Cardiac muscle cell (in vitro differentiated cells and primary cell): ENCODE measurements around the gene TMEM169. TPM values are rescaled to one million over a fixed set of nuclear protein-coding genes. Genes with fewer than 3 reads are reported as not detected.

Experiments
- DNase-seq, 2 donors: peaks; one replicate each; pipeline versions ENCODE4 v3.0.0 to v3.0.0-alpha.2; 2010 to 2017; ENCODE audit warnings: low read depth in 1 of 2, low spot score in 1 of 2
- H3K27ac ChIP-seq: fragments of 200-600 bp; sonication (generic); 2 replicates; pipeline ENCODE4 v1.5.1; 2016
- H3K27me3 ChIP-seq: fragments of 200-600 bp; sonication (generic); 2 replicates; pipeline ENCODE4 v1.6.0; 2016; ENCODE audit warnings: control low read depth
- H3K36me3 ChIP-seq: fragments of 200-600 bp; sonication (generic); 2 replicates; pipeline ENCODE4 v1.5.1; 2016; ENCODE audit warnings: control low read depth
- H3K4me1 ChIP-seq: fragments of 200-600 bp; sonication (generic); 2 replicates; pipeline ENCODE4 v1.8.1; 2017; ENCODE audit warnings: low read depth, mild to moderate bottlenecking, mixed run types
- H3K4me3 ChIP-seq: fragments of 200-600 bp; sonication (generic); 2 replicates; pipeline ENCODE4 v1.5.1; 2016; ENCODE audit warnings: mild to moderate bottlenecking
- H3K9me3 ChIP-seq: fragments of 200-600 bp; sonication (generic); 2 replicates; pipeline ENCODE4 v1.5.1; 2017; ENCODE audit warnings: low read depth, mild to moderate bottlenecking, control low read depth
- CTCF ChIP-seq: IDR thresholded peaks from 2 replicates; pipeline ENCODE4 v1.5.1; 2012; ENCODE audit warnings: low read depth, mild to moderate bottlenecking, low read length
- polyA plus RNA-seq: library from polyadenylated mRNA; unstranded; fragments of >200 nt; fragmentation: Nextera tagmentation; extraction: Ambion mirVana; gene quantifications from 2 replicates; pipeline ENCODE4 v1.2.1, GENCODE V29; 2016
- total RNA-seq: library from RNA; depleted of rRNA; stranded (reverse); fragments of >200 nt; gene quantifications from 2 replicates; pipeline ENCODE4 v1.2.3, GENCODE V29; 2016

Gene TMEM169
- total and polyA plus RNA-seq, 2 experiments from 2014 or later: 1.2 to 1.9 TPM

- Histone ChIP-seq H3K27me3 (no peaks in the 10 kb centered on the region), H3K4me3 (no peak overlapping the region), H3K9me3 (no peaks in the 10 kb centered on the region), H3K36me3 (no peaks in the 10 kb centered on the region), H3K4me1 (peaks cover 8% of the 10 kb centered on the region), H3K27ac (no peak overlapping the region)
- DNase-seq: peak; percentile 13 to 25
- no peak for TF ChIP-seq CTCF
Measured at GRCh38 chr2:216082805-216083204, 1.1 kb downstream of the TMEM169 start.

- H3K27ac ChIP-seq: peak overlapping the region; percentile 2
- H3K4me3 ChIP-seq: no peak overlapping the region
- no peaks in the 10 kb centered on the region for H3K36me3 ChIP-seq
- no peak for TF ChIP-seq CTCF
- peaks cover 8% of the 10 kb centered on the region for H3K4me1 ChIP-seq
- H3K9me3 ChIP-seq: no peaks in the 10 kb centered on the region
- H3K27me3 ChIP-seq: no peaks in the 10 kb centered on the region
- peak in 1 of 2 donors; percentile 78 for DNase-seq
Measured at GRCh38 chr2:216083464-216084281, 2.0 kb downstream of the TMEM169 start.

- Histone ChIP-seq H3K9me3 (no peaks in the 10 kb centered on the region), H3K36me3 (no peaks in the 10 kb centered on the region), H3K27me3 (no peaks in the 10 kb centered on the region), H3K4me1 (peaks cover 8% of the 10 kb centered on the region), H3K27ac (no peak overlapping the region), H3K4me3 (no peak overlapping the region)
- no peak for TF ChIP-seq CTCF
- DNase-seq: no peak
Measured at GRCh38 chr2:216084547-216084946, 2.8 kb downstream of the TMEM169 start.

- H3K36me3 ChIP-seq: no peaks in the 10 kb centered on the region
- no peaks in the 10 kb centered on the region for H3K27me3 ChIP-seq
- no peak for DNase-seq
- H3K27ac ChIP-seq: no peak overlapping the region
- H3K4me1 ChIP-seq: peaks cover 6% of the 10 kb centered on the region
- H3K4me3 ChIP-seq: no peak overlapping the region
- H3K9me3 ChIP-seq: no peaks in the 10 kb centered on the region
- no peak for TF ChIP-seq CTCF
Measured at GRCh38 chr2:216086207-216086893, 4.6 kb downstream of the TMEM169 start.

- H3K4me3 ChIP-seq: no peak overlapping the region
- TF ChIP-seq CTCF: no peak
- DNase-seq: no peak
Measured at GRCh38 chr2:216090369-216090786, 8.7 kb downstream of the TMEM169 start.

More at GRCh38 chr2:216090369-216090786, 8.7 kb downstream of the TMEM169 start:
- Histone ChIP-seq H3K27me3 (no peaks in the 10 kb centered on the region), H3K4me1 (no peaks in the 10 kb centered on the region), H3K27ac (no peak overlapping the region), H3K36me3 (no peaks in the 10 kb centered on the region), H3K9me3 (no peaks in the 10 kb centered on the region)
